Melanocyte of skin (primary cell): ENCODE measurements around the gene PRSS58. TPM values are rescaled to one million over a fixed set of nuclear protein-coding genes. Genes with fewer than 3 reads are reported as not detected.

Source experiments
- small RNA-seq, 2 donors: library from RNA; depleted of rRNA; stranded (forward); fragments of <200 nt; gene quantifications; one replicate each; pipeline ENCODE3, GENCODE V24; 2012
- total RNA-seq, 2 donors: library from RNA; depleted of rRNA; stranded (reverse); fragments of >200 nt; gene quantifications; 2 replicates each; pipeline ENCODE4 v1.2.3, GENCODE V29; 2012

The PRSS58 gene, protein sequence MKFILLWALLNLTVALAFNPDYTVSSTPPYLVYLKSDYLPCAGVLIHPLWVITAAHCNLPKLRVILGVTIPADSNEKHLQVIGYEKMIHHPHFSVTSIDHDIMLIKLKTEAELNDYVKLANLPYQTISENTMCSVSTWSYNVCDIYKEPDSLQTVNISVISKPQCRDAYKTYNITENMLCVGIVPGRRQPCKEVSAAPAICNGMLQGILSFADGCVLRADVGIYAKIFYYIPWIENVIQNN
- total RNA-seq: not detected

GRCh38 chr7:142257958-142258357, at the start of gene PRSS58:
Gene PRSS58 (minus strand): TSS chr7:142258058. CDS start chr7:142257707, 351 bp downstream.

Small RNA genes lying within 50 kb of the gene (small RNA-seq; reads per million reads assigned to genes)
- gene TRBV1: 0 reads per million in 2 donors

Other genes with a start within 250 kb of the PRSS58 start
- not detected for gene MGAM2, start 146.3 kb downstream of the PRSS58 start, total RNA-seq